ENCODE results near the gene TAS2R1.

DNA sequence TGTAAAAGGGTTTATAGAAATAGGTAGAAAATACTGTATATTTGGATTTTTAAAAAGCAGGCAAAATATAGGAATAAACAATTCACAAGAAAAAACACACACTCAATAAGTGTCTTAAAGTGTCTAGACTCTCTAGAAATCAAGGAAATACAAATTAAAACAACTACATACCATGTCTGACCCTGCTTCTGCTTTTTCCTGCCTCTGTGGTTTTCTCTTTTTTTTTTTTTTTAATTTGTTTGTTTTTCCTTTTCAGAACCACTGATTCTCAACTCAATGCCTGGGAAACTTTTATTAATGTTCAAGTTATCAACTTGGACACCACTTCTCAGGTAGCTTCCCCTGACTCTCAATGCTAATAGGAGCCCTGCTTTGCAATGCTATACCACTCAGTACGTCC, 25.5 kb upstream of the TAS2R1 start:
- TF ChIP-seq EZH2 (IDR thresholded peaks at IDR 0.05; ENCODE audit: low read length): no peak
- TF ChIP-seq, protein P1, sequence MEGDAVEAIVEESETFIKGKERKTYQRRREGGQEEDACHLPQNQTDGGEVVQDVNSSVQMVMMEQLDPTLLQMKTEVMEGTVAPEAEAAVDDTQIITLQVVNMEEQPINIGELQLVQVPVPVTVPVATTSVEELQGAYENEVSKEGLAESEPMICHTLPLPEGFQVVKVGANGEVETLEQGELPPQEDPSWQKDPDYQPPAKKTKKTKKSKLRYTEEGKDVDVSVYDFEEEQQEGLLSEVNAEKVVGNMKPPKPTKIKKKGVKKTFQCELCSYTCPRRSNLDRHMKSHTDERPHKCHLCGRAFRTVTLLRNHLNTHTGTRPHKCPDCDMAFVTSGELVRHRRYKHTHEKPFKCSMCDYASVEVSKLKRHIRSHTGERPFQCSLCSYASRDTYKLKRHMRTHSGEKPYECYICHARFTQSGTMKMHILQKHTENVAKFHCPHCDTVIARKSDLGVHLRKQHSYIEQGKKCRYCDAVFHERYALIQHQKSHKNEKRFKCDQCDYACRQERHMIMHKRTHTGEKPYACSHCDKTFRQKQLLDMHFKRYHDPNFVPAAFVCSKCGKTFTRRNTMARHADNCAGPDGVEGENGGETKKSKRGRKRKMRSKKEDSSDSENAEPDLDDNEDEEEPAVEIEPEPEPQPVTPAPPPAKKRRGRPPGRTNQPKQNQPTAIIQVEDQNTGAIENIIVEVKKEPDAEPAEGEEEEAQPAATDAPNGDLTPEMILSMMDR (optimal IDR thresholded peaks at IDR 0.05 in 1 of 3, IDR thresholded peaks at IDR 0.05 in 1 of 3, conservative IDR thresholded peaks at IDR 0.05 in 1 of 3; ENCODE audit: extremely low read depth in 1 of 3, insufficient read depth in 2 of 3, low read length in 3 of 3): no peak
